ENCODE data around the gene MEF2D. TPM values are rescaled to one million over a fixed set of nuclear protein-coding genes. Genes with fewer than 3 reads are reported as not detected.

The MEF2D gene
- total RNA-seq, 1 experiment from 2014 or later: 54.1 TPM

GRCh38 chr1:156489166-156489934 lies 11.2 kb downstream of the MEF2D start:
- BruUV-seq (replicated peaks): no TSS peak
- Mint-ChIP-seq H3K4me3 (ENCODE audit: low read depth, unreplicated experiment) (no peak overlapping the region), H3K27ac (ENCODE audit: unreplicated experiment) (no peak overlapping the region), H3K9me3 (ENCODE audit: low read depth, unreplicated experiment) (peaks cover 2% of the 10 kb centered on the region), H3K36me3 (ENCODE audit: insufficient read depth, unreplicated experiment) (peaks cover 15% of the 10 kb centered on the region), H3K27me3 (ENCODE audit: unreplicated experiment) (no peaks in the 10 kb centered on the region), H3K4me1 (ENCODE audit: low read depth, unreplicated experiment) (peaks cover 33% of the 10 kb centered on the region)
- no peak for DNase-seq
- intact Hi-C loops (cut with micrococcal nuclease; ENCODE audit: unreplicated experiment): no loop called here
- CTCF ChIA-PET: interaction anchor here (0.5 to 1.5 kb wide), 4 partner anchors 12 to 179 kb away, joined by 3 to 5 read pairs (median 4); no protein-coding TSS in a partner anchor
- TF ChIP-seq CTCF (IDR thresholded peaks at IDR 0.05; ENCODE audit: unreplicated experiment): no peak

- CTCF ChIA-PET: interaction anchor here (0.6 to 1.5 kb wide), 3 partner anchors 15 to 179 kb away, joined by 3 to 5 read pairs (median 4); no protein-coding TSS in a partner anchor
- H3K27me3 Mint-ChIP-seq (ENCODE audit: unreplicated experiment): no peaks in the 10 kb centered on the region
- no peak overlapping the region for H3K4me3 Mint-ChIP-seq (ENCODE audit: low read depth, unreplicated experiment)
- H3K36me3 Mint-ChIP-seq (ENCODE audit: insufficient read depth, unreplicated experiment): peaks cover 11% of the 10 kb centered on the region
- intact Hi-C loops (cut with micrococcal nuclease; ENCODE audit: unreplicated experiment): no loop called here
- BruUV-seq (replicated peaks): no TSS peak
- H3K4me1 Mint-ChIP-seq (ENCODE audit: low read depth, unreplicated experiment): peaks cover 33% of the 10 kb centered on the region
- TF ChIP-seq CTCF (IDR thresholded peaks at IDR 0.05; ENCODE audit: unreplicated experiment): no peak
- no peak overlapping the region for H3K27ac Mint-ChIP-seq (ENCODE audit: unreplicated experiment)
- no peak for DNase-seq
- peaks cover 2% of the 10 kb centered on the region for H3K9me3 Mint-ChIP-seq (ENCODE audit: low read depth, unreplicated experiment)
Measured at GRCh38 chr1:156488566-156489165, 11.9 kb downstream of the MEF2D start.

DNA sequence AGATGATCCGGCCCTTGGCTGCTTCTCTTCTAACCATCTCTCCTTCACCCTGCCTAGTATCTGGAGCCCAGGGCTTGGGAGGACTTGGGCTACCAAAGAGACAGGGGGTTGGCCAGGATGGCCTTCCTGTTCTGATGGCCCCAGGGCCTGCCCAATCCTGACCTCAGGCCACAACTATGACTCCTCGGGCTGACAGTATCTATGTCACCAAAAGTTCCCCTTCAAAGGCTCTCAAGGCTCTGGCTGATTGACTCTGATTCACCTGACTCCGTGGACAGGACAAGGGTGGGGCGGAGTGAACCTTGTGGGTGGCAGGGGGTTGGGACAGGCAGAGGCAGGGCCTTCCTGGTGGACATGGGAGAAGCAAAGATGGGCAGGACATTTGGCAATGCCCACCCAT lies 12.7 kb downstream of the MEF2D start:
- intact Hi-C loops (cut with micrococcal nuclease; ENCODE audit: unreplicated experiment): no loop called here
- Mint-ChIP-seq H3K9me3 (ENCODE audit: low read depth, unreplicated experiment) (peaks cover 2% of the 10 kb centered on the region), H3K27ac (ENCODE audit: unreplicated experiment) (no peak overlapping the region), H3K36me3 (ENCODE audit: insufficient read depth, unreplicated experiment) (peaks cover 9% of the 10 kb centered on the region), H3K4me1 (ENCODE audit: low read depth, unreplicated experiment) (peaks cover 33% of the 10 kb centered on the region), H3K27me3 (ENCODE audit: unreplicated experiment) (no peaks in the 10 kb centered on the region), H3K4me3 (ENCODE audit: low read depth, unreplicated experiment) (no peak overlapping the region)
- DNase-seq: no peak
- BruUV-seq (replicated peaks): no TSS peak
- no peak for TF ChIP-seq CTCF (IDR thresholded peaks at IDR 0.05; ENCODE audit: unreplicated experiment)
- CTCF ChIA-PET: interaction anchor here (1.5 kb wide), 1 partner anchor 31 kb away, joined by 3 read pairs; no protein-coding TSS in a partner anchor

DNA sequence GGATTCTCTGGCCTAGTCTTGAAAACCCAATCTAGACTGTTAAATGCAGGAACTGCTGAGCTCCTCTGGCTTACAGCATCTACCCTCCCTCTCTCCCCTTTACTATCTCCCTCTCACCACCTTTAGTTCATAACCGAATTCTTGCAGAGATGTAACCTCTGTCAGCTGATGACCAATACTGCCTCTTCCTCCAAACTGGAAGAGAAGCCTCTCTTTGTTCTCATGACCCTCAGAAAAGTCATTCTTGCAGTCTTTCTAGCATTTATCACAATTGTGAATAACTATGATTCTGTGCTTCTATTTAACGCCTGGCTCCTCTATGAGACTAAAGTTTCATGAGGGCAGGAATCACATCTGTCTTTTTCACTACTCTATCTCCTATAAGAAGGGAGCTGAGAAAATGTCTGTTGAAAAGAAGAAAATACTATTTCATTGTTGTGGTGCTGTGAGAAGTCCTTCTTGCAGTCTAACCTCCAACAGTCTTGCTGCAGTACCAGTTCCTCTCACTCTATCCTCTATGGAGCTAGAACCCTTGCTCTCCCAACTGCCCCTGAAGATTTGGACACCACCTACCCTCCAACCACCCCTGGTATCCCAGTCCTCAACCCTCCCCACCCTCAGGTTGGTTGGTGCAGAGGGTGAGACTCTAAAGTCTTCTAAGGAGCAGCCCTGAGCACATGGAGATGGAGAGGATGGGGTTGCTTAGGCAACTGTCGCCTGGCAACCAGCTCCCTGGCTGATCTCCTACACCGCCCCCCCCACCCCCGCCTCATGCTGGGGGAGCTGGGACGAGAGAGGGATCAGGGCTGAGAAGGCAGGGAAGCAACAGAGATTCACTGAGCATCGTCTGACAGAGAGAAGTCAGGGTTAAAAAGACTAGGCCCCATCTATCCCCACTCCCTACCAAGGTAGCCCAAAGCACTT lies 13.9 kb downstream of the MEF2D start:
- Mint-ChIP-seq H3K9me3 (ENCODE audit: low read depth, unreplicated experiment) (peaks cover 2% of the 10 kb centered on the region), H3K27me3 (ENCODE audit: unreplicated experiment) (no peaks in the 10 kb centered on the region), H3K36me3 (ENCODE audit: insufficient read depth, unreplicated experiment) (peaks cover 18% of the 10 kb centered on the region), H3K27ac (ENCODE audit: unreplicated experiment) (no peak overlapping the region), H3K4me3 (ENCODE audit: low read depth, unreplicated experiment) (no peak overlapping the region), H3K4me1 (ENCODE audit: low read depth, unreplicated experiment) (peaks cover 33% of the 10 kb centered on the region)
- CTCF ChIA-PET: interaction anchor here (0.6 kb wide), 1 partner anchor 19 kb away, joined by 5 read pairs; no protein-coding TSS in a partner anchor
- intact Hi-C loops (cut with micrococcal nuclease; ENCODE audit: unreplicated experiment): no loop called here
- DNase-seq: no peak
- TF ChIP-seq CTCF (IDR thresholded peaks at IDR 0.05; ENCODE audit: unreplicated experiment): no peak
- BruUV-seq (replicated peaks): no TSS peak
